GM21423 (cell line): ENCODE measurements around the gene SHC3.

Experiments
- ATAC-seq: cut with Tn5 transposase; IDR thresholded peaks from one replicate; pipeline ENCODE4 v1.9.1; 2021; ENCODE audit warnings: mild to moderate bottlenecking, moderate library complexity; ENCODE audit not compliant: unreplicated experiment

The SHC3 gene

DNA sequence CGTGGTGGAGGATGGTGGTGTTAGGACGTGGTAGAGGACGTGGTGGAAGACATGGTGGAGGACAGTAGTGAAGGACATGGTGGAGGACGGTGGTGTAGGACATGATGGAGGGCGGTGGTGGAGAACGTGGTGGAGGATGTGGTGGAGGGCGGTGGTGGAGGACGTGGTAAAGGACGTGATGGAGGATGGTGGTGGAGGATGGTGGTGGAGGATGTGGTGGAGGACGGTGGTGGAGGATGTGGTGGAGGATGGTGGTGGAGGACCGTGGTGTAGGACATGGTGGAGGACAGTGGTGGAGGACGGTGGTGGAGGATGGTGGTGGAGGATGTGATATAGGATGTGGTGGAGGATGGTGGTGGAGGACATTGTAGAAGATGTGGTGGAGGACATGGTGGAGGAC lies 119.7 kb downstream of the SHC3 start:
- no peak for ATAC-seq

DNA sequence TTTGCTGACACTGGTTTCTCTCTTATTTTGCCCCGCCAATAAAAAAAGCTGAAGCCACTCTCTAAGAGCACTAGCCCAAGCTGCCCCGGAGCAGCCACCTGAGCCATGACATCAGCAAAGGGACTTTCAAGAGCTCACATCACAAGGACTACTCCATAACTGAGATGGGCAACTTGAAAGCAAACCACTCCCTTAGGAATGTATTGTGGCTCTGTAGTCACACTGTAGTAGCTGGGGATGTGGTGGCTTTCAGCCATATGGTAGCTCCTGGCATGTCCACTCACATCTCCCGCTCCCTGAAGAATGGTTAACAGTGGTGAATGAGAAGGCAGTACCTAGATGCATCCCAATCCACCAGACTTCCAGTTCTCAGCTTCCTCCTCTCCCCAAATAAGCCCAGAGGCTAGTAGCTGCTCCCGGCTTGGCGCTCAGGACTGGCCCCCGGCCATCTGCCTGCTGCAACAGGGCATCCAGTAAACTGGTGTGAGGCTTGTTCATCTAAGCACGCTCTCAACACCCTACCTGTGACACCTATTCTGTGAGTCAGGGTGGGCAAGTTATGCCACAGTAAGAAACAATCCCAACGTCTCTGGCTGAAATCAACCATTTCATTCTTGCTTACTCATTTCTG lies 123.6 kb downstream of the SHC3 start:
- no peak for ATAC-seq

DNA sequence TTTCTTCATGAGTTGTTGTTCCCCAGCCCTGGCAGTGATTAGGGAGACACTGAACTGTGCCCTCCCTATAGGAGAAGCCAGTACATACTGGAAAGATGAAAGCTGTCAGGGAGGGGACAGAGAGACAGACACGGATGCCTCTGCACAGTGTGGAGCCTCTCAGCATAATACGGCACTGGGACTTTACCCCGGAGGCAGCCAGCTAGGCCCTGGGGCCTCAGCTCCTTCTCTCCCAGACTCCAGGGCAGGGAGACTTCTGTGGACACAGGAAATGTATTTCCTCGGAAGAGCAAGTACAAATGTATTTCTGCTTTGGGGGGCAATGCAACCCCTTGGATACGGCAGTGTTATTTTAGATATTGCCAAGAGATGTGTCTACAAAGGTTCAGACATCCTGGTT lies 125.3 kb downstream of the SHC3 start:
- no peak for ATAC-seq

DNA sequence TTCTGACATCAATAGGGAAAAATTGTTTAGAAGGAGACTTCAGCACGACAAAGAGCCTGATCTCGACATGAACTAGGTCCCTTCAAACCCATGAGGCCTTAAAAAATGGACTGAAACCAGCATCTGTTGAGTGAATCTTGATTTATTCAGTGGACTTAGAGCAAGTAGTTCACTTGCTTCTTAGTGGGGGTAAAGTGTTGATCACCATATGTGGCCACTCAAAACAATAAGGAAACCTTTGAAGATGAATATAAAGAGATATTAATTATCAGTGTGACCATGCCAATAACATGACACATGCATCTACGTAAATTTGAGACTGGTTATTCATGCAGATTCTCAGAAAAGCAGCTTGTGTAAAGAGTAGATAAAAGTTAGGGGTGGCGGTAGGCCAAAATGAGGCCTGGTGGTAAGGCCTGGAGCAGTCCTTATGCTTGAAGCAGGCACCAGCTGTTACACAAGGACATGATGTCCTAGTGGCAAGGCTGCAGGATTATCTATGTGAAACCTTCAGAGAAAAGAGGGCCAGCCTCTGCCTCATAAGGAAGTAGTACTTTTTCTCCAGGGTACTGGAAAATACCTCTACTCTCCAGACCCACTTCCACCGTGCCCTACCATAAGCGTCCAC lies 126.0 kb downstream of the SHC3 start:
- ATAC-seq: no peak

DNA sequence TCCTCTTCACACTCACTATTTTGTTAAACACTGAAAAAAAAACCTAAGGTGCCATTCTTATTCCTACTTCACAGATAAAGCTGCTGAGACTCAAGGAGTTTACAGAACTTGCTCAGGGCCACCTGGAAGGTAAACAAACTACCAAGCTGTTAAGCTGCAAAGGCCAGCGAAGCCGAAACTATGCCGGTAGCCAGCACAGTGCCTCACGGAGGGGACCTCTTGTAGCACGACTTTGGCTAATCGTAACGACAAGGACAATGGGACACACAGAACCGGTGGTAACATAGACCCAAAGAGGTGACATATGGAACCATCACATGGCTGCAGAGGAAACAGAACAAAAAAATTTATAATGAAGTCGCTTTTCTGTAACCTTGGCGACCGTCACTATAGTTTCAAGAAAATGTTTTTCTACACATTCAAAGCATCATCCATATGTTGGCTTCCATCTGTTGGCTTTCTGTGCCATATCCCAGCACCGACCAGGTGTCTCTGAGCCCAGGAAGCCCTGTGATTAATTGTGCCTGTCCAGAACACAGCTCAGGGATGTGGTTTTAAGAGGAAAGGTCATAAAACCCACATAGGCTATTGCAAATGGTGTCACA lies 127.1 kb downstream of the SHC3 start:
- no peak for ATAC-seq

DNA sequence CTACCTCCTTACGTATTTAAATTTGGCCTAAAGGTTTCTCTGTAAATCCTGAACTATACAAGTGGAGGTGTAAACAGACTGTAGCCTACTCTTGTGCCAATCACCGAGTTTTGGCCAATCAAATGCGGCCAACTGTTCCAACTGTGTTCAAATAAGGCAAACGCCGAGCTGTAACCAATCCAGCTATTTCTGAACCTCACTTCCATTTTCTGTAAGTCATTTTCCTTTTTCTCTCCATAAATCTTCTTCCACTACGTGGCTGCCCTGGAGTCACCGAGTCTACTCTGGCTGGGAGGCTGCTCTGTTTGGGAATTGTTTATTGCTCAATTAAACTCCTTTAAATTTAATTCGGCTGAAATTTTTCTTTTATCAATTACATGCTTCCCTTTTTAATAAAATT lies 129.0 kb downstream of the SHC3 start:
- no peak for ATAC-seq

DNA sequence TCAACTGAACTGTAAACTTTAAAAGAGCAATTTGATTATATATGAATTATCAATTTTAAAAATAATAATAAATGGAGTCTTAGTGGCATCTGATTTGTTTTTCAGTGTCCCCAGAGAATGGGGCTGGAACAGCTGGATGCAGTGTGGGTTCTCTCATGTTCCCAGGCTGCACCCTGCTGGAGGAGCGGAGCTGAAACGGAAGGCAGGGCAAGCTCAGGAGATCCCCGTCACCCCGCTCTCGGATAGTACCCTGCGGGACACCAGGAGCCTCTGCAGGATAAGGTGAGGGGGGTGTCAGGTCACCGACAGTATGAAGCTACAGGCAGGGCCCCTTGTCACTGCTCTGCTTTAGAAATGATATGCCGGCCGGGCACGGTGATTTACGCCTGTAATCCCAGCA lies 130.0 kb downstream of the SHC3 start:
- no peak for ATAC-seq

DNA sequence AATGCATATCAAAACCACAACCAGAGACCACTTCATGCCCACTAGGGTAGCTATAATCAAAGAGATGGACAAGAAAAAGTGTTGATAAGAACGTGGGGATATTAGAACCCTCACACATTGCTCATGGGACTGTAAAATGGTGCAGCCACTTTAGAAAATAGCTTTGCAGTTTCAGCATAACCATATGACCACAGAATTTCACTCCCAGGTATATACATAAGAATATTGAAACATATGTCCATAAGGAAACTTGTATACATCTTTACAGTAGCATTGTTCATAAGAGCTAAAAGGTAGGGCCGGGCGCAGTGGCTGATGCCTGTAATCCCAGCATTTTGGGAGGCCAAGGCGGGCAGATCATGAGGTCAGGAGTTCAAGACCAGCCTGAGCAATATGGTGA lies 131.0 kb downstream of the SHC3 start:
- ATAC-seq: no peak

DNA sequence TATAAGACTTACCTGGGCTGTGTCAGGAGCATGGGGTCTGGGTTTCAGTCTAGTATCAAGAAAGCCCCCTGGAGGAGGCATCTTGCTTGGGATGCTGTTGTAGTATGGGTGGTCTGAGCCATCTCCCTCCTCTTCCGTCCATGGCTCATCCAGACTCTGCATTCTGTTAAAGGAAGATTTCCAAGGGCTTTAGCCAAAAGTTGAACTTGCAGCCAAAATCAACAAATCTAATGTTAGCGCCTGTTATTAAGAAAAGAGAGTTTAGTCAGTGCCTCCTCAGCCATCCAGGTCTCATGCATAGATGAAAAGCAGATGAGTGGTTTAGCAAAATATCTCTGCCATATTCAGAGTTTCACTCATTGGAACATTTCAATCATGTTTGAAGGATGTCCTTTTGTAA lies 131.8 kb downstream of the SHC3 start:
- ATAC-seq: no peak

DNA sequence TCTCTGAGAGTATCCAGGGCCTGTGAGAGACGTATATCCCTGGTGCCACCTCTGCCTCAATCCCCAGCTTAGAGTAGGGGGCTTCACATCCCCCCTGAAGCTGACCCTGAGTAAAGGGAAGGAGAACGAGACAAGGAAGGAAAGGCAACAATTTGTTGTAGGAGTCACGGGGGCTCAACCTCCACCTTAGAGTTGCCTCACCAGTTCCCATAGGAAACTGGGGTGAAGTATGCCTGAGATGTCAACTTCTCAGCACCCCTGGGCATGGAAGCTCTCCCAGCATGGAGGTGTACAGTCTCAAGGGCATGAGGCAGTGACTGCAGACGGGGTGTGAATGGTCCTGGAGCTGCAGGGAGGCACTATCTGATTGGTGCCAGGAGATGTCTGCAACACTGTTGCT lies 133.7 kb downstream of the SHC3 start:
- no peak for ATAC-seq

DNA sequence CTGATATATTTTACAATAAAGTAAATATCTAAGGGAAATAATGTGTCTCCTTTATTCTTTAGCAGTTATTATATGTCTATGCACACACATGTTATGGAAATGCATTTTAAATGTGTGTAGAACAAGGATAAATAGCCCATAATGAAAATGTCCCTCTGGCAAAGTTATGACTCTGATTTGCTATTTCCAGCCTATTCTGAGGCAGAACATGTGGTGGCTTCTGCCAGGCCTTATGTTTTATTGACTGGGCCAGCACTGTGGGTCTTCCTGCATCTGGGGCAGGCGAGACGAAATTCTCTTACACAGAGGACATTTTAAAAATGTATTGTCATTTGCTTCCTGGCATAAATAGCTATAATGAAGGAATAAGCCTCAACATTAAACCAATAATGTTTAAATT lies 134.5 kb downstream of the SHC3 start:
- ATAC-seq: no peak

DNA sequence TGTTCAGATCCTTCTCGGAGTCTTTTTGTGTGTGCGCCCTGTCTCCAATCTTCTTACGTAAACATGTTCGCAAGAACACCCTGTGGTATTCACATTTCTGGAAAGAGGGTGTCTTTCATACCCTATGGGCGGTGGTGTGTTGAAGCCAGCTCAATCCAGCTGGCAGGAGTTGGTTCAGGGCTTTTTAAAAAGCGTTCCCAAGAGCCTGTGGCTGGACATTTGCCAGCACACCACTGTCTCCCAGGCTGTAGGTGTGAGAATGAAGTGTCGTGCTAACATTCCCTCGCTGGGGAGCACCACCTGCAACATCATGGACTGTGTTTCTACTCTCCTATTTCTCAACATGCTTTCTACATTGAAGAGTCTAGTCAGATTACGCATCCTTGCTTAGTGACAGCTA lies 135.6 kb downstream of the SHC3 start:
- ATAC-seq: no peak

DNA sequence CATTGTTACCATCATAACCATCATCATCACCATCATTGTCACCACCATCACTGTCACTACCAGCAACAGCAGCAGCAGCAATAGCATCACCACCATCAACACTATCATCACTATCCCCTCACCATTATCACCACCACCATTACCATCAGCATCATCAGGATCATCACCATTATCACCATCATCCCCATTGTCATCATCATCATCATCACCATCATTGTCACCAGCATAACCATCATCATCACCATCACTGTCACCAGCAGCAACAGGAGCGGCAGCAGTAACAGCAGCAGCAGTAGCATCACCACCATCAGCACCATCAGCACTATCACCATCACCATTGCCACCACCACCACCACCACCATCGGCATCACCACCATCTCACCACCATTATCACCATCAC lies 139.0 kb downstream of the SHC3 start:
- no peak for ATAC-seq

DNA sequence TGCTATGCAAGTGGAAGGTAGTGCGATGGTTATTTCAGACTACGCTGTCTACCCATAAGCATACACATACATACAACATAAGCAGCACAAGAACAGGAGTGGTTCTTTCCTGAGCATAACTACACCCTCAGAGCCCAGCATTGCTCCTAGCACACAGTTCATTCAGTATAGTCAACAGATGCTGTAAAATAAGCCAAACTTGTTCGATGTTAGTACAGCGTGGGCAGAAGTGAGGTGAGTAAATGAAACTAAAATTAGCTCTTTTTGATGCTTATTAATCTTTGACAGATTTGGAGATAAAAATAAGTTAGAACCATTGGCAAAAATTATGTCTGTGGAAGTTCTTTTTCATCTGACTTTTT lies 139.5 kb downstream of the SHC3 start:
- ATAC-seq: no peak

DNA sequence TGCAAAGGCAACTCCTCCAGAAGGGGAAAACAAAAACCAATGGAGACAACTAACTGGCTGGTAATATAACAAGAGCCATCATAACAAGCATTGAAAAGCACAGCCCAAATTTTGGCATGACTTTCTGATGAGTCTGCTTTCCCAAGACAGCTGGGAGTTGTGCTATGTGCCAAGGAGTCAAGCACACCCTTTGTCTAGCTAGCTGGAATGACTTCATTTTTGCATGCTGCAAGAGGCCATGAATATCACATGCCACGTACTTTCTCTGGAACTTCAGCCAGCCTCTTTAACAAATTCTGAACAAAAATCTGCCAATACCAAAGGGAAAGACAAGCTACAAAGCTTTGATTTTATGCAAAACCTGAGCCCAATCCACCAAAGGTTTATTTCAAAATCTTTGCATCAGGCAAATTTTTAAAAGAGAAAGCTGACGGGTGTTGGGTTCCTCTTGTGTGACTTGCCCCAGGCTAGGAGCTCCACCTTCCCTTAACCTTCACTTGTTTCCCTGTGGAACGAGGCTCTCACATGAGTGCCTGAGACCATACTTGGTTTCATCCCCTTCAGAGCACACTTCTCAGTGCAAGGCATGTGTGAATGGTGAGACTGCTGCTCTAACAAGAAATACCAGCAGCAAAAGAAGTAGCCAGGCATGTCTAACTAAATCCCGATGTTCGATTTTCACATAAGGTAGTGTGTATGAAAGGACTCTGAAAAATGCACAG lies 140.1 kb downstream of the SHC3 start:
- ATAC-seq: no peak

DNA sequence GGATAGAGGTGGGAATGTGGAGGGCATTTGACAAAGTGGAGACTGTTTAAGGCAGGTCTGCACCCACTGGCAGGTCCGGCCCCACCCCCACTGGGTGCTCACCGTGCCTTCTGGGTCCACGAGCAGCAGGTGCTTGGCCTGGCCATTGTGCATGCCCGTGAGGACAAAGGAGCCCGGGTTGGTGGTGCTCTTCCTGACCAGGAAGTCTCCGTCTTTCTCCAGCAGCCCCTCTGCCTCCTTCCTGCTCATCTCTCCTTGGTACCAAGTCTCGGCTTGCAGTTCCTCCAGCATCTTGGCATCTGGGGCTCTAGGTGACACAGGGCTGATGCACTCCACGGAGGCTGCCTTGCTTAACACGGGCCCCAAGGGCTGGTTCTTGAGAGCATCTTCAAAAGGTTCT lies 140.7 kb downstream of the SHC3 start:
- no peak for ATAC-seq

DNA sequence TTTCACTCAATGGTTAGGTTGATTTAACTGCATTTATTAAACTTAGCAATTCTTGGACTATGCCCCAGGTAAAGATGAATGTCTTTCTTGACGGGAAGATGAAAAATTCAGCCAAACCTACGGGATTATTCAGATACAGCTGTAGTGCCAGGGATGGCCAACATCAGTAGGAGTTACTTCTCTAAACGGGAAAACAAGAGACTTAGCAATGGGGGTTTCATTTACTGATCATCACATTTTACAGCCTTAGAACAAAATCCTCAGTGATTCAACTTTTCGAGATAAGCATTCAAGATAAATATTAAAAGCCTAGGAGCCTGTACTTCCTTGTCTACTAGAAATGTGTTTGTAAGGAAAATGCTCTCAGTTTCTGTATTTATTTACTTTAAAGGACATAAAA lies 141.3 kb downstream of the SHC3 start:
- no peak for ATAC-seq

DNA sequence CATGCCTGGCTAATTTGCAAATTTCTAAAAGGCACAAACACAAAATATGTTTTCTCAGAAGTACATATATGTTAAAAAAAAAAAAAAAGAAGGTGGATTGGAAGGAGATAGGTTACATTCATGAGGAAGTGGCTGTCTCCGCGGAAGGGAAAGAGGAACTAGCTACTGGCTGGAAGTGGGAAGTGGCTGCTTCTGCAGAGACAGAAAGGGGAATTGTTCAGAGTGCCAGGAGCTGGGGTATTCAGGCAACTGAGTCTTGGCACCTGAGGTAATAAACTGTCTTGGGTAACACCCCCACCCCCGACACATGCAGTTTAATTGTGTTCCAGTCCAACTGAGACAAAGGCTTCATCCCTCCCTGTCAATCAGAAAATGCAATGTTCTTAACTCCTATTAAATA lies 141.7 kb downstream of the SHC3 start:
- ATAC-seq: no peak

DNA sequence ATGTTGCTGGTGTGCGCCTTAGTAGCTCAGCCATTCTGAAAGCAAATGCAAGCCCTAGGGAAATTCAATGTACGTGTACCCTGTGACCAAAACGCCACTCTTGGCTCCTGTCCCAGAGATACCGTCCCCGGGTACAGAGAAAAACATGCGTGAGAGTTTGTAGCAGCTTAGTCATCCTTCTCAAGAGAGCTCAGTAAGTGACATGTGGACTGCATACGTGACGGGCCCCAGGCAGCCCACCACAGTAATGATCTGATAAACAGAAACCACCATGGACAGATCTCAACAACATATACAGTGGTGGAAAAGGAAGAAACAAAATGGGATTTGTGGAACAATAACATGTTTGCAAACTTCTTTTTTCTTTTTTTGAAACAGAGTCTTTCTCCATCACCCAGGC lies 142.2 kb downstream of the SHC3 start:
- no peak for ATAC-seq

DNA sequence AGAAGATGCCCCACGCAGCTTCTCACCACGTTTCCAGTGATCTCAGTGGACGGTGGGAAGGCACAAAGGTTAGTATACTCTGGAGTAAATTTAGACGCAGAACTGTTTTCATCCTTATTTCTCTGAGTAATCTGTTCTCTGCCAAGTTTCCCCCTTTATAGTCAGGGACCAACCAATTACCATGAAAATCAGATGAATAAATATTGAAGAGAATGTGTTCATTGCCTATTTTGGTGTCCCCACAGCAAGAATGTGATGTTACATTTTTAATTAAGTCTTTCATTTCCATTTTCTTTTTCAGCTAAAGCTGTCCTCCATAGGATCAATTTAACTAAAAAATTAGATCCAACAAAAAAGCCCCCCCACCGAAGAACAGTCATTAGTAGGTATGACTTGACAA lies 146.0 kb downstream of the SHC3 start:
- no peak for ATAC-seq

DNA sequence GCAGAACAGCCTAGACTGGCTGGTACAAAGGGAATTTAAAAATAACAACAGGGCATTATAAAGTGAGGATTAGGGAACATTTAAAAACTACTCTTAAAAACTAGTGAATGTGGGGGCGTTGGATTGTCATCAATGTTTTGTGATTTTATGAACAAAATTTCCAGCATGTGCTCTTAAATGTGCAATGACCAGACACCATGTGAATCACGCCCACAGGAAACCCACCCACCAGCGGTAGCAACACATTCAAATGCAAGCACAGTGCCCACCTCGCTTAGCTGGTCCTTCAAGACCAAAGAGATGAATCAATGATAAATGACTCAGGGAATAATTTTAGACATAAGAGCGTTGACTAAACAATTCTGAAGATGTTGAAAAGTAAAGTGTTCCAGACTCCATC lies 146.4 kb downstream of the SHC3 start:
- ATAC-seq: no peak

DNA sequence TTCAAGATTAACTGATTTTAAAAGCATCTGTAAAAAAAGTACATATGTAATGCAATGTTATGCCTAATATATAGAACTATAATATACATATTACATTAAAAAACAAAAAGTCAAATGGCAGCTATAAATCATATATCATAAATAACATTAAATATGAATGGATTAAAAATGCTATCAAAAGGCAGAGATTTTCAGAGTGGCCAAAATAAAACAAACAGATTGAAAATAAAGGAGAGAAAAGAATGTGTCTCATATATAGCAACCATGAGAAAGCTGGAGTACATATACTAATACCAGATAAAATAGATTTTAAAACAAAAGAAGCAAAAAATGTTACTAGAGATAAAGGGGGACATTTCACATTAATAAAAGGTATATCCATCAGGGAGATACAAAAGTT lies 148.8 kb downstream of the SHC3 start:
- no peak for ATAC-seq
